HEK293T (cell line): ENCODE results near the gene SMG6.

Source experiments
- ARNT ChIP-seq: fragments of 450-650 bp; IDR thresholded peaks from 2 replicates; pipeline ENCODE4 v1.6.1; 2017; ENCODE audit warnings: mild to moderate bottlenecking
- BHLHE40 ChIP-seq: fragments of 450-650 bp; IDR thresholded peaks from 2 replicates; pipeline ENCODE4 v1.6.1; 2016; ENCODE audit warnings: mild to moderate bottlenecking, moderate library complexity, borderline replicate concordance
- CTBP1 ChIP-seq: fragments of 450-650 bp; IDR thresholded peaks from 2 replicates; pipeline ENCODE4 v1.6.1; 2016; ENCODE audit warnings: borderline replicate concordance
- ELF4 ChIP-seq: fragments of 450-650 bp; IDR thresholded peaks from 2 replicates; pipeline ENCODE4 v1.6.1; 2017; ENCODE audit warnings: antibody characterized with exemption
- FOXK2 ChIP-seq: fragments of 450-650 bp; IDR thresholded peaks from 2 replicates; pipeline ENCODE4 v1.6.1; 2016; ENCODE audit warnings: mild to moderate bottlenecking
- FOXM1 ChIP-seq: fragments of 450-650 bp; IDR thresholded peaks from 2 replicates; pipeline ENCODE4 v1.6.1; 2017; ENCODE audit warnings: mild to moderate bottlenecking, borderline replicate concordance
- HDGF ChIP-seq: fragments of 450-650 bp; IDR thresholded peaks from 2 replicates; pipeline ENCODE4 v1.6.1; 2017; ENCODE audit warnings: antibody characterized with exemption, borderline replicate concordance
- L3MBTL2 ChIP-seq: fragments of 450-650 bp; conservative IDR thresholded peaks from 2 replicates; pipeline ENCODE4 v1.6.1; 2016; ENCODE audit warnings: mild to moderate bottlenecking
- SP1 ChIP-seq: fragments of 450-650 bp; IDR thresholded peaks from 2 replicates; pipeline ENCODE4 v1.6.1; 2017
- TARDBP ChIP-seq: fragments of 450-650 bp; IDR thresholded peaks from 2 replicates; pipeline ENCODE4 v1.6.1; 2016
- TF ChIP-seq, protein P1 (sequence below): fragments of 450-650 bp; IDR thresholded peaks from 2 replicates; pipeline ENCODE4 v1.6.1; 2016

GRCh38 chr17:2107050-2107449 lies 196.5 kb downstream of the SMG6 start:
- TF ChIP-seq ARNT (no peak), ELF4 (no peak), FOXK2 (no peak), TARDBP (no peak), FOXM1 (no peak), BHLHE40 (no peak), SP1 (no peak), HDGF (no peak), L3MBTL2 (no peak), CTBP1 (no peak)
- TF ChIP-seq, protein P1, sequence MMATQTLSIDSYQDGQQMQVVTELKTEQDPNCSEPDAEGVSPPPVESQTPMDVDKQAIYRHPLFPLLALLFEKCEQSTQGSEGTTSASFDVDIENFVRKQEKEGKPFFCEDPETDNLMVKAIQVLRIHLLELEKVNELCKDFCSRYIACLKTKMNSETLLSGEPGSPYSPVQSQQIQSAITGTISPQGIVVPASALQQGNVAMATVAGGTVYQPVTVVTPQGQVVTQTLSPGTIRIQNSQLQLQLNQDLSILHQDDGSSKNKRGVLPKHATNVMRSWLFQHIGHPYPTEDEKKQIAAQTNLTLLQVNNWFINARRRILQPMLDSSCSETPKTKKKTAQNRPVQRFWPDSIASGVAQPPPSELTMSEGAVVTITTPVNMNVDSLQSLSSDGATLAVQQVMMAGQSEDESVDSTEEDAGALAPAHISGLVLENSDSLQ = no peak
